HepG2 (cell line): ENCODE measurements around the gene PFKFB2. TPM values are rescaled to one million over a fixed set of nuclear protein-coding genes. Genes with fewer than 3 reads are reported as not detected.

Source experiments
- CEBPG ChIP-seq: IDR thresholded peaks from 2 replicates; pipeline ENCODE4 v1.6.1; 2016
- EHMT2 ChIP-seq: fragments of 200-600 bp; sonication (generic); IDR thresholded peaks from 2 replicates; pipeline ENCODE4 v1.7.0; 2017; ENCODE audit warnings: antibody characterized with exemption, low read depth, low read length, borderline replicate concordance
- GTF3A ChIP-seq: sonication (generic); formaldehyde crosslinking; conservative IDR thresholded peaks from 2 replicates; pipeline ENCODE4 v1.4.0; 2020; ENCODE audit warnings: mild to moderate bottlenecking, missing genetic modification reagents
- HNRNPLL ChIP-seq: fragments of 200-400 bp; formaldehyde crosslinking; IDR thresholded peaks from 2 replicates; pipeline ENCODE4 v1.6.1; 2017; ENCODE audit warnings: mild to moderate bottlenecking, low read depth, low read length; ENCODE audit not compliant: poor library complexity, severe bottlenecking
- HOXA9 ChIP-seq: sonication (generic); formaldehyde crosslinking; IDR thresholded peaks from 2 replicates; pipeline ENCODE4 v1.8.1; 2022; ENCODE audit warnings: missing genetic modification reagents, mild to moderate bottlenecking, moderate library complexity, borderline replicate concordance
- KLF16 ChIP-seq, 2 experiments: sonication (generic) in 1 of 2; formaldehyde crosslinking in 1 of 2; IDR thresholded peaks; 2 replicates each; pipeline versions ENCODE4 v1.6.1 to v1.8.0; 2016 to 2023; ENCODE audit warnings: missing genetic modification reagents in 2 of 2, missing compliant biosample characterization in 1 of 2
- RBM22 ChIP-seq: fragments of 200-400 bp; formaldehyde crosslinking; optimal IDR thresholded peaks from 2 replicates; pipeline ENCODE3; 2017; ENCODE audit warnings: mild to moderate bottlenecking, low read length, moderate library complexity
- SIX1 ChIP-seq: sonication (generic); formaldehyde crosslinking; IDR thresholded peaks from 2 replicates; pipeline ENCODE4 v1.4.0; 2020; ENCODE audit warnings: missing genetic modification reagents, borderline replicate concordance
- SNAPC4 ChIP-seq: sonication (generic); formaldehyde crosslinking; IDR thresholded peaks from 2 replicates; pipeline ENCODE4 v1.4.0; 2020; ENCODE audit warnings: mild to moderate bottlenecking, missing genetic modification reagents
- ZFP36L2 ChIP-seq: sonication (generic); formaldehyde crosslinking; IDR thresholded peaks from 2 replicates; pipeline ENCODE4 v1.4.0; 2020; ENCODE audit warnings: missing genetic modification reagents
- ZNF10 ChIP-seq: sonication (generic); formaldehyde crosslinking; IDR thresholded peaks from 2 replicates; pipeline ENCODE4 v1.4.0; 2020; ENCODE audit warnings: mild to moderate bottlenecking, low read depth, missing genetic modification reagents, borderline replicate concordance
- ZNF317 ChIP-seq: sonication (generic); formaldehyde crosslinking; IDR thresholded peaks from 2 replicates; pipeline ENCODE4 v1.5.0; 2020; ENCODE audit warnings: mild to moderate bottlenecking, missing genetic modification reagents
- ZNF326 ChIP-seq: sonication (generic); formaldehyde crosslinking; IDR thresholded peaks from 2 replicates; pipeline ENCODE4 v1.4.0; 2020; ENCODE audit warnings: missing genetic modification reagents, borderline replicate concordance
- ZNF484 ChIP-seq: sonication (generic); formaldehyde crosslinking; IDR thresholded peaks from 2 replicates; pipeline ENCODE4 v1.5.1; 2020; ENCODE audit warnings: mild to moderate bottlenecking, low read depth, missing genetic modification reagents, borderline replicate concordance
- ZNF747 ChIP-seq: sonication (generic); formaldehyde crosslinking; IDR thresholded peaks from 2 replicates; pipeline ENCODE4 v1.8.1; 2023; ENCODE audit warnings: missing genetic modification reagents, mild to moderate bottlenecking, borderline replicate concordance
- ZNF761 ChIP-seq: sonication (generic); formaldehyde crosslinking; conservative IDR thresholded peaks from 2 replicates; pipeline ENCODE4 v1.4.0; 2020; ENCODE audit warnings: mild to moderate bottlenecking, missing genetic modification reagents
- polyA plus RNA-seq, 8 experiments: library from polyadenylated mRNA; depleted of rRNA in 3 of 8; stranded (reverse) in 7 of 8; unstranded in 1 of 8; fragments of >200 nt; fragmentation: Illumina TruSeq in 4 of 8; extraction: Trizol in 4 of 8; gene quantifications; 2 replicates each; pipeline versions ENCODE4 v1.2.1 to v1.2.3, GENCODE V29; 2011 to 2016; ENCODE audit warnings: low read depth in 4 of 8, missing spikeins in 1 of 8, mixed read lengths in 1 of 8; ENCODE audit not compliant: insufficient read depth in 1 of 8
- total RNA-seq, 5 experiments: library from RNA; depleted of rRNA; stranded (reverse); fragments of >200 nt; fragmentation: Illumina TruSeq; extraction: Trizol; gene quantifications; 2 replicates each; pipeline ENCODE4 v1.2.3, GENCODE V29; 2016; ENCODE audit warnings: low read depth in 1 of 5
- TF ChIP-seq, protein P1 (sequence below): IDR thresholded peaks from 2 replicates; pipeline ENCODE4 v1.6.1; 2016; ENCODE audit warnings: low read depth, borderline replicate concordance

Gene PFKFB2
- total and polyA plus RNA-seq, 2 of the 13 experiments (the other 11 are each of a cell fraction or from before 2014, with no cell fraction given): 4.6 to 10.6 TPM

- TF ChIP-seq SNAPC4 (CRISPR knock-in tag) (no peak), ZNF747 (CRISPR knock-in tag) (no peak), HNRNPLL (no peak), ZNF761 (CRISPR knock-in tag) (no peak), ZNF317 (no peak), ZNF326 (CRISPR knock-in tag) (no peak), EHMT2 (no peak; the same call in 1 of the 2 replicates), SIX1 (CRISPR knock-in tag) (no peak), GTF3A (no peak), RBM22 (no peak), CEBPG (CRISPR knock-in tag) (no peak), ZNF10 (CRISPR knock-in tag) (no peak), ZFP36L2 (CRISPR knock-in tag) (no peak), HOXA9 (CRISPR knock-in tag) (no peak), KLF16 (CRISPR knock-in tag; IDR thresholded peaks at IDR 0.05) (no peak), ZNF484 (no peak)
- TF ChIP-seq, protein P1, sequence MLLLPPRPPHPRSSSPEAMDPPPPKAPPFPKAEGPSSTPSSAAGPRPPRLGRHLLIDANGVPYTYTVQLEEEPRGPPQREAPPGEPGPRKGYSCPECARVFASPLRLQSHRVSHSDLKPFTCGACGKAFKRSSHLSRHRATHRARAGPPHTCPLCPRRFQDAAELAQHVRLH: no peak
These were observed 31.8 kb upstream of the PFKFB2 start (continued) for GRCh38 chr1:207021139-207021861.
